ENCODE measurements around the gene HIVEP1.

GRCh38 chr6:12198851-12199250 lies 186.7 kb downstream of the HIVEP1 start:
- TF ChIP-seq CTCF (IDR thresholded peaks at IDR 0.05) = no peak
- no peak for TF ChIP-seq POLR2A (IDR thresholded peaks at IDR 0.05)

All from body of pancreas (tissue), 4 donors.